Urothelium cell line (cell line): ENCODE results near the gene TMCC1.
"Not testable (repeated sequence)": the region's sequence is repeated elsewhere in the genome, so short reads cannot be mapped to it uniquely, and the experiment has no call there.

Source experiments
- DNase-seq: peaks from one replicate; pipeline ENCODE4 v3.0.0; 2011; ENCODE audit warnings: low spot score, mixed read lengths
- FAIRE-seq: peaks from 2 replicates; lab custom pipeline; 2011; peaks lifted over from hg19 to GRCh38; lab: Jason Lieb, UNC

TMCC1 gene

DNA sequence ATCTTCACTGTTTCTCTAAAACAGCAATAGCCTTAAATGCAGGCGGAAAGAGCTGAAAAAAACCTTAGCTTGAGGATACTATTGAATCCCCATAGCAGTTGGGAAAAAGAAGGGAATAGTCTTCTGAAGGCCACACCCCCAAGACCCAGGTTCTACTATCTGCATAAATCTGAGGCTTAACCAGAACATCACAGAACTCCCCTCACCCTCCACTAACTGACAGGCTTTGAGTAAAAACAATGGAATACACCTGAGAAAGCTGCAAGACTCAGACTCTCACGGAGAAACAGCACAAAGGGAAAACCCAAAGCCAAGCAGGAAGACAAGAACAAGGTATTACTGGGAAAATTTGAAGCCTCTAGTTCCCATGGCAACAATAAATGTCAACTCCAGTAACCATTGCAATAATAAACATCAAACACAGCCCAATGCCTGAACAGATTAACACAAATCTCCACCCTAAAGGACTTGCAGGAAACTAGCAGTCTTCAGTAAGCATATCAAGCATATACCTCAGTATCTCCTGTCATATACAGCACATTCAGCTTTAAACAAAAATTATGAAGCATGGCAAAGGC is 56.4 kb downstream of the TMCC1 start:
- no peak for DNase-seq
- FAIRE-seq: no peak

GRCh38 chr3:129836381-129837064 is 57.0 kb downstream of the TMCC1 start:
- DNase-seq (no peak), FAIRE-seq (no peak)

GRCh38 chr3:129835198-129835597 is 58.3 kb downstream of the TMCC1 start:
- FAIRE-seq: no peak
- DNase-seq: no peak

DNA sequence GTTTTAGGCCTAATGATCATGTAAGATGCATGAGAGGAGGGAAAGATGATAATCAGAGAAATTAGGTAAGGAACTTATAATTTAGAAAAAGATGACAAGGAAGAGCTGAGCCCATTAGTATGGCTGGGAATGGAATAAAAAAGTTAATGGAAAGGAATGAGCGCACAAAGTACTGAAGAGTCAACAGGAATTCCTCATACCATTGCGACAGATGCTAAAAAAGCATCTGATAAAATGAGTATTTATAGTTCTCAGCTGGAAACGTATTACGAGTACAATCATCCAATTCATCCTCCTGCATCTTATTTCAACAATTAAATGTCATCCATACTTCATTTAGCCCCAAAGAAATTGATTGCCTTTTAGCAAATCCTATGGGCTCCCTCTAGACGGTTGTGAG is 58.9 kb downstream of the TMCC1 start:
- DNase-seq (no peak), FAIRE-seq (no peak)

DNA sequence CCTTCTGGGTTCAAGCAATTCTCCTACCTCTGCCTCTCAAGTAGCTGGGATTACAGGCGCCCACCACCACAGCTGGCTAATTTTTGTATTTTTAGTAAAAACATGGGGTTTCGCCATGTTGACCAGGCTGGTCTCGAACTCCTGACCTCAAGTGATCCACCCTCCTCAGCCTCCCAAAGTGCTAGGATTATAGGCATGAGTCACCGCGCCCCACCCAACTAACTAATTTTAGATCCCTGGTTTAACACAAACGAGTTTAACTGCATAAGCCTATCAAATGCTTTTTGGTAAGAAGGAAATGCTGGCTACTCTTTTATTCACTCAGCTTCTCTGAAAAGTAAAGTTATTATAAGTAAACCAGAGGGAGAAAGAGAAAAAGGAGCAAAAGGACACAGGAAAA is 61.6 kb downstream of the TMCC1 start:
- not testable (repeated sequence) for DNase-seq, FAIRE-seq

- DNase-seq (no peak), FAIRE-seq (no peak)
Observed at GRCh38 chr3:129831503-129831902, 62.0 kb downstream of the TMCC1 start.

DNA sequence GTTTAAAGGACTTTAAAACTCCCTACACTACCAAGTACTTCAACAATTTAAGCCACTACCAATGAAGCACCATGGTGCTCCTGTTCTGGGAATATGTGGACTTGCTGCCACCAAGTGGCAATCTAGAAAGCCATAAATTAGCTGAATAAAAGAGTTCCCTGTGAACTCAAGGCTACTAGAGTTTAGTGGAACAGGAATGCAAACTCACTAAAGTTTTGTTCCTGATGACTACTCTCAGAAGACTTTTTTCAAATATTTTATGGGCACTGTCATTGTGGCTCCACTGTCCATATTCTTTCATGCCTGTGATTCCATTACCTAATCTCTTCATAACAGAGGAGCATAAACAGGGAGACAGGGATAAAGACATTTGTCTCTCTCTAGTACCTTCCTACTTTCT is 63.9 kb downstream of the TMCC1 start:
- DNase-seq: peak; percentile 57
- FAIRE-seq: no peak

DNA sequence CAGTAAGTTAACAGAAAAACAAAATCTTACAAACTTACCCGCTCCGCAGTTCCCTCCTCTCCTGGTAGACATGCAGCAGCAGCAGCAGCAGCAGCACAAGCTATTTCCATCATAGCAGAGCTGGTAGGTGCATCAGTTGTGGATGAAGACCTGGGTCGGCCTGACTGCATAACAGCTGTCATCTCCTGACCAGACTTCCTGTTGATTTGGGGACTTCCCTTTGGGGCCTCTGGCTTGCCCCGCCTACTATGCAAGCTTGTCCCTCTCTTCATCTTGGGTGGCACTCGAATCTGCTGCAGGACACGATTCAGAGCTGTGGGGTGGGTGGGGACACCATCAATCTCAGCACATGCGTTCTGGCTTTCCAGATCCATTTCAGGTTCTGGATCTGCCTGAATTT is 65.7 kb downstream of the TMCC1 start:
- DNase-seq (no peak), FAIRE-seq (no peak)

- peak; percentile 49 for DNase-seq
- no peak for FAIRE-seq
Observed at GRCh38 chr3:129824926-129825541, 68.5 kb downstream of the TMCC1 start.

DNA sequence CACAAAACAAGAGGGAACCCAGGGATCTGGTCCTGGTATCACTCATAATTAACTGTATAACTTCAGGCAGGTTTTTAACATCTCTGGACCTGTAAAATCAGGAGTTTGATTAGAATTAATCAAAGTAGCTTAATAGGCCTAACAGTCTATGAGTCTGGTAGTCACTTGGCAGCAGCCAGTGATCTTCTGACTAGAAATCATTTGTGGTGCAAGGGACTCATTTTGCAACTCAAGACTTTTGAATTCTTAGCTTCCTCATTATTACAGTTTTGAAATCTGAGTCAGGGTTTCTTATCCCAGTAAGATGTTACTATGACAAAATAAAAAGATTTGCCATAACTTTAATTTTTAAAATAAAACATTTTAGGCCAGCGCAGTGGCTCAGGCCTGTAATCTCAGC is 70.8 kb downstream of the TMCC1 start:
- FAIRE-seq (no peak), DNase-seq (no peak)

- DNase-seq: no peak
Observed at GRCh38 chr3:129822241-129822640, 71.3 kb downstream of the TMCC1 start.

DNA sequence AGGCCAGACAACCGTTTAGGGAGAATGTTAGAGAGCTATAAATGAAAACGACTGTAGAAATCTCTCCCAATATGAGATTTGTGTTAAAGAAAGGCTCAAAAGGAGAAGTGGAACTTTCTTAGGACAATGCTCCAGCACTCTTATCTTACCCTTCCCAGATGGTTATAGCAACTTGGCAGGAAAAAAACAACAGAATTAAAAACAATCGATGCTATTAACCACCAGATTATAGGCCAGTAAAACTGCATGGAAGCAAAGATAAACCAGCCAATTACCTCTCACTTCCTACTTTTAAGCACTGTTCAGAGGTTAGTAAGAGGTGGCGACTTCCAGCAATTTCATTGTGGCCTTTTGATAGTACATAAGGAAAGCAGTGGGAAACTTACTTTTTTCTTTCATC is 72.9 kb downstream of the TMCC1 start:
- DNase-seq: no peak
- FAIRE-seq: no peak

More at GRCh38 chr3:129822241-129822640, 71.3 kb downstream of the TMCC1 start:
- FAIRE-seq: no peak

GRCh38 chr3:129812589-129812988 is 80.9 kb downstream of the TMCC1 start:
- FAIRE-seq: no peak

GRCh38 chr3:129809297-129809696 is 84.2 kb downstream of the TMCC1 start:
- DNase-seq (no peak), FAIRE-seq (no peak)

More at GRCh38 chr3:129812589-129812988, 80.9 kb downstream of the TMCC1 start:
- DNase-seq: no peak

- FAIRE-seq (peak; percentile 75), DNase-seq (no peak)
Observed at GRCh38 chr3:129796146-129796545, 97.4 kb downstream of the TMCC1 start.

DNA sequence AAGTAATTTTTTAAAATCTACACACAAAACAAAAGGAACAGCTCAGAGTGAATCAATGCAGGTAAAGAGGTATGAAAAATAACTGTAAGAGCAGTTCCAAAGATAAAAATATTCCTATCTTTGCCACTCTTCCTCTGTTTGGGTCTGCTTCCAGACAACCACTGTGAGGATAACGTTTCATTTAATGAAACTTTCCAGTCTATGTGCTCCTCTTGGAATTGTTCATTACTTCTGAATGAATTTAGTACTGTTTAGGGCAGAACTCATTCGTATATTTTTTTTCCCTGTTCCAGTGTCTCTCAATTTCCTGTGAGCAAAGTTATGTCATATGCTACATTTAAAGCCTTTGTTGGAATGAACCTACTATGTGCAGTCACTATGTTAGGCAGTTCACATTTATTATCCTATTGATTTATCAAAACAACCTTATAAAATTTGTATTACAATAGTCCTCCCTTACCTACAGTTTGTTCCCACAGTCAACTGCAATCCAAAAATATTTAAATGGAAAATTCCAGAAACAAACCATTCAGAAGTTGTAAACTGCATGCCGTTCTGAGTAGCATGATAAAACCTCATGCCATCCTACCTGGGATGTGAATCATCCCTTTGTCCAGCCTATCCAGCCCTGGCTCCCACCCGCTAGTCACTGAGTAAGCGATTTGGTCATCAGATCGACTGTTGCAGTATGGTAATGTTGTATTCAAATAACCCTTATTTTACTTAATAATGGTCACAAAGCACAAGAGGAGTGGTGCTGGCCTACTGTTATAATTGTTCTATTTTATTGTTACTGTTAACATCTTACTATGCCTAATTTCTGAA is 98.1 kb downstream of the TMCC1 start:
- DNase-seq: peak; percentile 57
- peak; percentile 95 for FAIRE-seq

DNA sequence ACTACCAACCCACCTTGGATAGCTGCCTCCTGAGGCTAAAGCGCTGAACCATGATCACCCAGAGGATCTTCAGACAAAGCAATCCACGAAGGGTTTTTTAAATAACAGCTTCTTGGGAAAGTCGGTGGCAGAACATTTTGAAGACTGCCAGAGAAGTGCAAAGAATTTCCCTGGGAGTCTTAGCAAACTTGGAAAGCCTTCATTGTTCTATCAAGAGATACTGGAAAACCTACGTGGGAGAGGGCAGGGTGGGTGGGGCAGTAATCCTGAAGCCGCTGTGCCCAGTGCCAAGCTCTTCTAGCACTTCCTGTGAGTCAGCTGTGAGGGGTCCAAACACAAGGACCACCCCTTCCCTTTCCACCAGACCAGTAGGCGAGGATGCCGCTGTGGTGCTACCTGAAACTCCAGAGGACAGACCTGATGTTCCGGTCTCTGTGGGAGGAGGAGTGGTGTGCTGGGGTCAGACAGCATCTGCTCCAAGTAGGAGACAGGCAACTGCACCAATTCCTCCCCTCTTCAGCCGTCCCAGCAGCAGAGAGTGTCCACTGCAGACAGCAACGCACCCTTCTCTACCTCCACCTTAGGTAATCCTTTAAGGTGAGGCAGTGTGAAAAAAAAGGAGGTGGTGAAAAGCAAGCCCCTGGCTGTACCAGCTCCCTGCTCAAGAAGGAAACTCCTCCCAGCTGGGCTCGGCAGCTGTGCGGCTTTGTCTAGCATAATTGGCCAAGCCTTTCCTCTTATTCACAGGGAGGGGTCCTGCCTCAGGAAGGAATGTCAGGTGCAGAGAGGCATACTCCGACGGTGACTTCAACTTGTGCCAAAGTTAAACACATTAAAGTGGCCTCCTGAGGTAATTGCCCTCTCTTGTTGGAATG is 99.0 kb downstream of the TMCC1 start:
- FAIRE-seq (peak; percentile 52), DNase-seq (peak; percentile 78)

- DNase-seq (peak; percentile 27), FAIRE-seq (no peak)
Observed at GRCh38 chr3:129793942-129794310, 99.6 kb downstream of the TMCC1 start.

DNA sequence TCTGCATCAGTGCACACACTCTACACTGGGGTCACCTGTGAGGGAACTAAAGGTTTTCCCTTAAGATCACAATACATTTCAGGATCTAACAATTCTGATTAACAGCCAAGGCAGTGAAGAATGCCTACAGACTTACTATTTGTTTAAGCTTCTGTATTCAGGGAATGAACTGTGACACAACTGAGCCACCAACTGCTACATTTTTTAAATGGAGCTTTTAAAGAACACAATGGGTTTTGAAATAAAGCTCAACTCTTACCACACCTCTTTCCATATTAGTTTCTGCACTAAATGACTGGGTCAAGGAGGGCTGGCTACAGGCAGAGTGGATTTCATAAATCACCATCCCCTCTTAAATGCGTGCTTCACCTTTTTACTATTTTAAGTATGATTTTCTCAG is 100.2 kb downstream of the TMCC1 start:
- no peak for FAIRE-seq
- no peak for DNase-seq

DNA sequence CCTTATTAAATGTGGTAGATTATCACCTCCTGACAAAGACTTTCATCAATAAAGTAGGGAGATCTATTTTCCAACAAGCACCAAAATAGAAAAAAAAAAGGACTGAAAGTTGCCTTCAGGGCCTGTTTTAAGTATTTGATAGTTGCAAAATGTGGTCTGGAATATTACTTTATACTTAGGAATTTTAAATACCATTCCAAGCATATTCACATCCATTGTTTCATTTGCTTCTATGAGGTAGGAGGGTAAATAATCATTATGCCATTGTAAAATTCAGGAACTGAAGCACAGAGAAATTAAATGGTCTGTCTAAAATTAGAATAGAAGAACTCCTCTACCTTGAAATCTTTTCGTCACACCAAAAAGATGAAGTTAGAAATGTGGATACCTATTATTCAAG is 110.0 kb downstream of the TMCC1 start:
- DNase-seq (no peak), FAIRE-seq (no peak)

DNA sequence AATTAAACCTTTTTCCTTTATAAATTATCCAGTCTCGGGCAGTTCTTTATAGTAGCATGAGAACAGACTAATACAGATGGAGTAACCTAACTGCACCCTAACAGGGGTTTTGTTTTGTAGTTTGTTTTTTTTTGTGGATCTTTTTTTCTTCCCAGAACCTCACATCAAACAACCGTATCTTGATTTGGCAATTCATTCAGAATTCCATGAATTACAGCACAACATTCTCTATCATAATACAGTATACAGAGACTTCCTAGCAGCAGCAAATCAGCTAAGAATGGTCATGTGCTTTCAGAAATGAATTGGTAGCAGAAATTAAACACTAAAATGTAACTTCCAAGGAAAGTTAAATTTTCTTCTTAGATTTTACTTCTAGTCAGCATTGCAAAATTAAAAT is 114.6 kb downstream of the TMCC1 start:
- FAIRE-seq: no peak

More for the DNA sequence above, 114.6 kb downstream of the TMCC1 start:
- no peak for DNase-seq
